HEK293T (cell line): Measurements from ENCODE around the gene U2AF1L4.

ENCODE experiments used
- ARNT ChIP-seq: fragments of 450-650 bp; IDR thresholded peaks from 2 replicates; pipeline ENCODE4 v1.6.1; 2017; ENCODE audit warnings: mild to moderate bottlenecking
- BHLHE40 ChIP-seq: fragments of 450-650 bp; IDR thresholded peaks from 2 replicates; pipeline ENCODE4 v1.6.1; 2016; ENCODE audit warnings: mild to moderate bottlenecking, moderate library complexity, borderline replicate concordance
- CTBP1 ChIP-seq: fragments of 450-650 bp; IDR thresholded peaks from 2 replicates; pipeline ENCODE4 v1.6.1; 2016; ENCODE audit warnings: borderline replicate concordance
- ELF4 ChIP-seq: fragments of 450-650 bp; IDR thresholded peaks from 2 replicates; pipeline ENCODE4 v1.6.1; 2017; ENCODE audit warnings: antibody characterized with exemption
- FOXA1 ChIP-seq: fragments of 450-650 bp; IDR thresholded peaks from 2 replicates; pipeline ENCODE4 v1.6.1; 2016; ENCODE audit warnings: mild to moderate bottlenecking
- FOXM1 ChIP-seq: fragments of 450-650 bp; IDR thresholded peaks from 2 replicates; pipeline ENCODE4 v1.6.1; 2017; ENCODE audit warnings: mild to moderate bottlenecking, borderline replicate concordance
- HDGF ChIP-seq: fragments of 450-650 bp; IDR thresholded peaks from 2 replicates; pipeline ENCODE4 v1.6.1; 2017; ENCODE audit warnings: antibody characterized with exemption, borderline replicate concordance
- SP1 ChIP-seq: fragments of 450-650 bp; IDR thresholded peaks from 2 replicates; pipeline ENCODE4 v1.6.1; 2017
- TARDBP ChIP-seq: fragments of 450-650 bp; IDR thresholded peaks from 2 replicates; pipeline ENCODE4 v1.6.1; 2016
- ZNF384 ChIP-seq: fragments of 450-650 bp; IDR thresholded peaks from 2 replicates; pipeline ENCODE4 v1.6.1; 2016
- TF ChIP-seq, protein P1 (sequence below): fragments of 450-650 bp; IDR thresholded peaks from 2 replicates; pipeline ENCODE4 v1.6.1; 2016

DNA sequence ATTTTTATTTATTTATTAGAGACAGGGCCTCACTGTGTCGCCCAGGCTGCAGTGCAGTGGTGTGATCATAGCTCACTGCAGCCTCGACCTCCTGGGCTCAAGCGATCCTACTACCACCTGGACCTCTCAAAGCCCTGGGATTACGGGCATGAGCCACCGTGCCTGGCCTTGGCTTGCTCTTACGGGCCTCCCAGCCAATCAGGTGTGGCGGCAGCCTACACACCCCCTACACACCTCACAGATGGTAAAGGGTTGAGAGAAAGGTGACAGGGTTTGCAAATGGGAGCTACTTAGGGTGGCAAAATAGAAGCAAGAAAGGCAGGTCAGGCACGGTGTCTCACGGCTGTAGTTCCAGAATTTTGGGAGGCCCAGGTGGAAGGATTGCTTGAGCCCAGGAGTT lies 41.9 kb downstream of the U2AF1L4 start:
- no peak for TF ChIP-seq CTBP1
- TF ChIP-seq TARDBP, result no peak
- TF ChIP-seq ARNT, result no peak
- no peak for TF ChIP-seq SP1
- no peak for TF ChIP-seq HDGF
- TF ChIP-seq FOXA1, result no peak
- TF ChIP-seq, protein P1, sequence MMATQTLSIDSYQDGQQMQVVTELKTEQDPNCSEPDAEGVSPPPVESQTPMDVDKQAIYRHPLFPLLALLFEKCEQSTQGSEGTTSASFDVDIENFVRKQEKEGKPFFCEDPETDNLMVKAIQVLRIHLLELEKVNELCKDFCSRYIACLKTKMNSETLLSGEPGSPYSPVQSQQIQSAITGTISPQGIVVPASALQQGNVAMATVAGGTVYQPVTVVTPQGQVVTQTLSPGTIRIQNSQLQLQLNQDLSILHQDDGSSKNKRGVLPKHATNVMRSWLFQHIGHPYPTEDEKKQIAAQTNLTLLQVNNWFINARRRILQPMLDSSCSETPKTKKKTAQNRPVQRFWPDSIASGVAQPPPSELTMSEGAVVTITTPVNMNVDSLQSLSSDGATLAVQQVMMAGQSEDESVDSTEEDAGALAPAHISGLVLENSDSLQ, result no peak
- no peak for TF ChIP-seq ZNF384
- TF ChIP-seq ELF4, result no peak
- TF ChIP-seq BHLHE40, result no peak
- TF ChIP-seq FOXM1, result no peak
